ENCODE measurements around the gene SH3GLB1.

DNA sequence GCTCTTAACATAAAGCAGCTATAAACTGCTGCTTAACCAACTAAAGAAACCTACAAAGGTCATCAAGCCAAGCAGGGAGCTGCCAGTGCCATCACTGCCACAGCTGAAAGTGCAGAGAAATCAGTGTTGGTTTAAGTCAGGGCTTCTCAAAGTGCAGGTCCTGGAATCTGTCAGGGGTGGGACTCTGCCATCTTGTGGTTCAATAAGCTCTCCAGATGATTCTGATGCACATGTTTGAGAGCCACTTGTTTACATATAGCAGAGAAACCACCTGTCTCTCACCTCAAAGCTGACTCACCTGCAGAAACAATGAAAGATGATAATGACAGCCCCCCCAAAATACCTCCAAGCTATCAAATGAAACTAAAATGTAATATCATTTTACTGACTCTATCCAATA, 49.3 kb downstream of the SH3GLB1 start:
- TF ChIP-seq EZH2 (IDR thresholded peaks at IDR 0.05; ENCODE audit: borderline replicate concordance, insufficient read depth, low read depth, low read length, poor library complexity, severe bottlenecking) = no peak
- TF ChIP-seq, protein P1, sequence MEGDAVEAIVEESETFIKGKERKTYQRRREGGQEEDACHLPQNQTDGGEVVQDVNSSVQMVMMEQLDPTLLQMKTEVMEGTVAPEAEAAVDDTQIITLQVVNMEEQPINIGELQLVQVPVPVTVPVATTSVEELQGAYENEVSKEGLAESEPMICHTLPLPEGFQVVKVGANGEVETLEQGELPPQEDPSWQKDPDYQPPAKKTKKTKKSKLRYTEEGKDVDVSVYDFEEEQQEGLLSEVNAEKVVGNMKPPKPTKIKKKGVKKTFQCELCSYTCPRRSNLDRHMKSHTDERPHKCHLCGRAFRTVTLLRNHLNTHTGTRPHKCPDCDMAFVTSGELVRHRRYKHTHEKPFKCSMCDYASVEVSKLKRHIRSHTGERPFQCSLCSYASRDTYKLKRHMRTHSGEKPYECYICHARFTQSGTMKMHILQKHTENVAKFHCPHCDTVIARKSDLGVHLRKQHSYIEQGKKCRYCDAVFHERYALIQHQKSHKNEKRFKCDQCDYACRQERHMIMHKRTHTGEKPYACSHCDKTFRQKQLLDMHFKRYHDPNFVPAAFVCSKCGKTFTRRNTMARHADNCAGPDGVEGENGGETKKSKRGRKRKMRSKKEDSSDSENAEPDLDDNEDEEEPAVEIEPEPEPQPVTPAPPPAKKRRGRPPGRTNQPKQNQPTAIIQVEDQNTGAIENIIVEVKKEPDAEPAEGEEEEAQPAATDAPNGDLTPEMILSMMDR (IDR thresholded peaks at IDR 0.05) = no peak
